SKM-1 (cell line): Measurements from ENCODE around the gene BPIFB2.
"Not testable (repeated sequence)": the region's sequence is repeated elsewhere in the genome, so short reads cannot be mapped to it uniquely, and the experiment has no call there.

ENCODE experiments used
- DNase-seq: peaks from one replicate; lab custom pipeline; 2025; ENCODE audit not compliant: unreplicated experiment; lab: John Stamatoyannopoulos, UW

The BPIFB2 gene

GRCh38 chr20:32970115-32970972, 37.2 kb upstream of the BPIFB2 start:
- no peak for DNase-seq

- DNase-seq: no peak
Observed at GRCh38 chr20:32970973-32971300, 36.6 kb upstream of the BPIFB2 start.

- peak; percentile 2 for DNase-seq
Observed at GRCh38 chr20:32971703-32972161, 35.8 kb upstream of the BPIFB2 start.

GRCh38 chr20:32972181-32973076, 35.1 kb upstream of the BPIFB2 start:
- peak; percentile 18 for DNase-seq

GRCh38 chr20:32973077-32973717, 34.3 kb upstream of the BPIFB2 start:
- no peak for DNase-seq

- not testable (repeated sequence) for DNase-seq
Observed at GRCh38 chr20:32974204-32975064, 33.1 kb upstream of the BPIFB2 start.

- not testable (repeated sequence) for DNase-seq
Observed at GRCh38 chr20:32975121-32975520, 32.4 kb upstream of the BPIFB2 start.

GRCh38 chr20:32975698-32976674, 31.5 kb upstream of the BPIFB2 start:
- DNase-seq: no peak

GRCh38 chr20:32976746-32977145, 30.8 kb upstream of the BPIFB2 start:
- no peak for DNase-seq

GRCh38 chr20:32977281-32978008, 30.1 kb upstream of the BPIFB2 start:
- DNase-seq: no peak

GRCh38 chr20:32978009-32978335, 29.5 kb upstream of the BPIFB2 start:
- DNase-seq: no peak

- DNase-seq: no peak
Observed at GRCh38 chr20:32979201-32979998, 28.1 kb upstream of the BPIFB2 start.

- DNase-seq: no peak
Observed at GRCh38 chr20:32980131-32980941, 27.2 kb upstream of the BPIFB2 start.

GRCh38 chr20:32980990-32981389, 26.5 kb upstream of the BPIFB2 start:
- no peak for DNase-seq

GRCh38 chr20:32982617-32983458, 24.7 kb upstream of the BPIFB2 start:
- no peak for DNase-seq

- no peak for DNase-seq
Observed at GRCh38 chr20:32983459-32984112, 23.9 kb upstream of the BPIFB2 start.
